SU-DHL-6 (cell line): Measurements from ENCODE around the gene POU2F3.

Source experiments
- H2AFZ ChIP-seq: fragments of 200-600 bp; sonication (generic); 2 replicates; pipeline ENCODE4 v1.6.1; 2014; ENCODE audit warnings: low read depth, mild to moderate bottlenecking, moderate library complexity, mixed read lengths, antibody characterized with exemption, low read length; ENCODE audit not compliant: severe bottlenecking
- H3F3A ChIP-seq: fragments of 200-600 bp; shearing (Covaris generic); 2 replicates; pipeline ENCODE4 v1.6.0; 2016; ENCODE audit warnings: antibody characterized with exemption, mild to moderate bottlenecking; ENCODE audit not compliant: insufficient read depth
- H3K27ac ChIP-seq: fragments of 200-600 bp; sonication (generic); 2 replicates; pipeline ENCODE4 v1.5.1; 2016; ENCODE audit warnings: low read depth, mild to moderate bottlenecking, low read length, moderate library complexity, mixed read lengths
- H3K27me3 ChIP-seq: fragments of 200-600 bp; sonication (generic), shearing (Covaris generic); 2 replicates; pipeline ENCODE4 v1.6.0; 2014; ENCODE audit warnings: mild to moderate bottlenecking, low read length
- H3K36me3 ChIP-seq: fragments of 200-600 bp; sonication (generic); 2 replicates; pipeline ENCODE4 v1.6.1; 2014; ENCODE audit warnings: mild to moderate bottlenecking, low read length, mixed read lengths
- H3K4me2 ChIP-seq: fragments of 300-600, 200-600 bp; shearing (Covaris generic), sonication (generic); 2 replicates; pipeline ENCODE4 v1.6.0; 2014; ENCODE audit warnings: low read length, low read depth, mild to moderate bottlenecking; ENCODE audit not compliant: poor library complexity, severe bottlenecking
- H3K4me3 ChIP-seq: fragments of 200-600 bp; sonication (generic); 2 replicates; pipeline ENCODE4 v1.5.1; 2014; ENCODE audit warnings: antibody characterized with exemption, low read length, mild to moderate bottlenecking, mixed read lengths; ENCODE audit not compliant: insufficient read depth, poor library complexity, severe bottlenecking
- H3K79me2 ChIP-seq: fragments of 200-600 bp; sonication (generic); 2 replicates; pipeline ENCODE4 v1.6.1; 2014; ENCODE audit warnings: mild to moderate bottlenecking, low read length, moderate library complexity; ENCODE audit not compliant: insufficient read depth
- H3K9ac ChIP-seq: fragments of 200-600 bp; sonication (generic); 2 replicates; pipeline ENCODE4 v1.7.0; 2014; ENCODE audit warnings: mild to moderate bottlenecking, low read length
- H3K9me2 ChIP-seq: fragments of 200-600 bp; sonication (generic); replicated peaks from 2 replicates; pipeline ENCODE4 v1.6.1; 2014; ENCODE audit warnings: low read length; ENCODE audit not compliant: insufficient read depth
- H3K9me3 ChIP-seq: fragments of 200-600 bp; sonication (generic); 2 replicates; pipeline ENCODE4 v1.6.1; 2014; ENCODE audit warnings: low read length, mixed read lengths; ENCODE audit not compliant: insufficient read depth
- H4K20me1 ChIP-seq: fragments of 200-600 bp; sonication (generic); 2 replicates; pipeline ENCODE4 v1.6.1; 2014; ENCODE audit warnings: low read depth, mild to moderate bottlenecking, antibody characterized with exemption, low read length, moderate library complexity, mixed read lengths
- CTCF ChIP-seq: fragments of 200-600 bp; sonication (generic); IDR thresholded peaks from one replicate; pipeline ENCODE4 v1.5.1; 2017; ENCODE audit warnings: antibody characterized with exemption, mild to moderate bottlenecking, low read length, moderate library complexity; ENCODE audit not compliant: insufficient read depth, poor library complexity, severe bottlenecking
- EZH2phosphoT487 ChIP-seq: fragments of 200-600 bp; sonication (generic), shearing (Covaris generic); conservative IDR thresholded peaks from 2 replicates; pipeline ENCODE4 v1.6.1; 2018; ENCODE audit warnings: mild to moderate bottlenecking, antibody characterized with exemption, low read length, moderate library complexity, mixed read lengths

POU2F3 gene

GRCh38 chr11:120259241-120259640, 19.3 kb downstream of the POU2F3 start:
- Histone ChIP-seq H3K79me2 (no peaks in the 10 kb centered on the region), H3K36me3 (no peaks in the 10 kb centered on the region), H3K4me2 (no peak overlapping the region), H3K4me3 (no peak overlapping the region), H3K9ac (no peak overlapping the region), H3K27ac (no peak overlapping the region), H3F3A (no peaks in the 10 kb centered on the region), H4K20me1 (no peaks in the 10 kb centered on the region), H3K9me2 (no peaks in the 10 kb centered on the region), H3K27me3 (no peaks in the 10 kb centered on the region), H2AFZ (no peak overlapping the region), H3K9me3 (no peaks in the 10 kb centered on the region)
- TF ChIP-seq CTCF (no peak), EZH2phosphoT487 (no peak)

GRCh38 chr11:120259988-120260565, 20.1 kb downstream of the POU2F3 start:
- H3K4me2 ChIP-seq: no peak overlapping the region
- no peaks in the 10 kb centered on the region for H3K9me3 ChIP-seq
- H3K27me3 ChIP-seq: no peaks in the 10 kb centered on the region

GRCh38 chr11:120260616-120261015, 20.7 kb downstream of the POU2F3 start:
- H3K36me3 ChIP-seq: no peaks in the 10 kb centered on the region
- H3K9me2 ChIP-seq: no peaks in the 10 kb centered on the region
- TF ChIP-seq CTCF (no peak), EZH2phosphoT487 (no peak)
- no peaks in the 10 kb centered on the region for H3K79me2 ChIP-seq
- H3K4me3 ChIP-seq: no peak overlapping the region
- H3K4me2 ChIP-seq: no peak overlapping the region
- H3K9ac ChIP-seq: no peak overlapping the region
- no peak overlapping the region for H2AFZ ChIP-seq
- no peaks in the 10 kb centered on the region for H3K27me3 ChIP-seq
- H4K20me1 ChIP-seq: no peaks in the 10 kb centered on the region
- no peak overlapping the region for H3K27ac ChIP-seq
- no peaks in the 10 kb centered on the region for H3K9me3 ChIP-seq
- H3F3A ChIP-seq: no peaks in the 10 kb centered on the region

More at GRCh38 chr11:120259988-120260565, 20.1 kb downstream of the POU2F3 start:
- Histone ChIP-seq H3F3A (no peaks in the 10 kb centered on the region), H4K20me1 (no peaks in the 10 kb centered on the region), H3K36me3 (no peaks in the 10 kb centered on the region), H3K79me2 (no peaks in the 10 kb centered on the region), H2AFZ (no peak overlapping the region), H3K9ac (no peak overlapping the region), H3K27ac (no peak overlapping the region), H3K9me2 (no peaks in the 10 kb centered on the region), H3K4me3 (no peak overlapping the region)
- TF ChIP-seq EZH2phosphoT487: no peak
- no peak for TF ChIP-seq CTCF

GRCh38 chr11:120261321-120261720, 21.4 kb downstream of the POU2F3 start:
- H3K36me3 ChIP-seq: no peaks in the 10 kb centered on the region
- no peak overlapping the region for H3K4me2 ChIP-seq
- no peak overlapping the region for H3K9ac ChIP-seq
- no peaks in the 10 kb centered on the region for H3K9me3 ChIP-seq
- H2AFZ ChIP-seq: no peak overlapping the region
- no peaks in the 10 kb centered on the region for H3K27me3 ChIP-seq
- H3K27ac ChIP-seq: no peak overlapping the region
- H4K20me1 ChIP-seq: no peaks in the 10 kb centered on the region
- H3F3A ChIP-seq: no peaks in the 10 kb centered on the region
- H3K79me2 ChIP-seq: no peaks in the 10 kb centered on the region
- TF ChIP-seq CTCF (no peak), EZH2phosphoT487 (no peak)
- no peaks in the 10 kb centered on the region for H3K9me2 ChIP-seq
- no peak overlapping the region for H3K4me3 ChIP-seq
